Muscle of leg (tissue), 11 donors: ENCODE results near the gene LRRC37A3. TPM values are rescaled to one million over a fixed set of nuclear protein-coding genes. Genes with fewer than 3 reads are reported as not detected.
"Not testable (repeated sequence)": the region's sequence is repeated elsewhere in the genome, so short reads cannot be mapped to it uniquely, and the experiment has no call there.

Experiments used
- DNase-seq: peaks from one replicate; pipeline ENCODE4 v3.0.0; 2013
- H3K27ac ChIP-seq: one replicate; pipeline ENCODE4 v1.5.1; 2013; ENCODE audit warnings: mild to moderate bottlenecking, low read length, control low read depth
- H3K27me3 ChIP-seq: one replicate; pipeline ENCODE4 v1.6.1; 2013; ENCODE audit warnings: low read length; ENCODE audit not compliant: control insufficient read depth, insufficient read depth
- H3K36me3 ChIP-seq: one replicate; pipeline ENCODE4 v1.6.1; 2013; ENCODE audit warnings: low read length; ENCODE audit not compliant: control insufficient read depth, insufficient read depth
- H3K4me1 ChIP-seq: one replicate; pipeline ENCODE4 v1.6.1; 2013; ENCODE audit warnings: low read length; ENCODE audit not compliant: control insufficient read depth, insufficient read depth
- H3K4me3 ChIP-seq: one replicate; pipeline ENCODE4 v1.5.1; 2013; ENCODE audit warnings: low read length, control low read depth
- H3K9me3 ChIP-seq: replicated peaks from 2 replicates; pipeline ENCODE4 v1.6.1; 2013; ENCODE audit warnings: low read depth, low read length; ENCODE audit not compliant: control insufficient read depth
- WGBS: methylation state at CpG from one replicate; pipeline ENCODE4 v1.1.5; 2013; ENCODE audit warnings: missing lambda C conversion rate; ENCODE audit not compliant: insufficient coverage; 5-methylcytosine and 5-hydroxymethylcytosine counted together
- polyA plus RNA-seq, 8 donors: library from polyadenylated mRNA; unstranded; fragments of 120-200 nt; gene quantifications; one replicate each; pipeline versions ENCODE4 v1.2.1 to v1.2.3, GENCODE V29; 2013; ENCODE audit warnings: inconsistent platforms in 1 of 8, low replicate concordance in 1 of 8; ENCODE audit not compliant: insufficient read length in 8 of 8, insufficient read depth in 1 of 8
- total RNA-seq: library from RNA; stranded (reverse); fragments of 120-200 nt; gene quantifications from one replicate; pipeline ENCODE4 v1.2.4, GENCODE V29; 2013

Gene LRRC37A3
- total and polyA plus RNA-seq, 9 donors = 4.5 to 15.2 (median 8.2) TPM

GRCh38 chr17:64808178-64808977, 110.9 kb downstream of the LRRC37A3 start:
- DNase-seq = not testable (repeated sequence)

More at GRCh38 chr17:64808178-64808977, 110.9 kb downstream of the LRRC37A3 start:
- H3K36me3 ChIP-seq, H3K27me3 ChIP-seq, H3K4me3 ChIP-seq, H3K9me3 ChIP-seq, H3K27ac ChIP-seq, H3K4me1 ChIP-seq: not testable (repeated sequence)
- no CpG with 5 or more reads among the region's 9 CpGs for WGBS

Other genes with a start within 250 kb of the LRRC37A3 start
- 26.2 TPM for gene GNA13, start 137.3 kb upstream of the LRRC37A3 start, total RNA-seq
- gene GNA13, start 137.3 kb upstream of the LRRC37A3 start, polyA plus RNA-seq = 10 to 100 TPM; 25.7 to 39.7 (median 33.6) TPM
- gene RGS9, start 217.9 kb upstream of the LRRC37A3 start, total RNA-seq = 2.9 TPM
- 1 to 10 TPM; 2.5 to 4.2 (median 3.4) TPM for gene RGS9, start 217.9 kb upstream of the LRRC37A3 start, polyA plus RNA-seq